Measurements from ENCODE around the gene NDUFA12.
A peak's percentile ranks its signal among the peaks of the same experiment; 100 is the strongest.

NDUFA12 gene

GRCh38 chr12:94952325-94952724 is 51.2 kb downstream of the NDUFA12 start:
- no peak overlapping the region for H3K4me3 ChIP-seq (replicated peaks; ENCODE audit: insufficient read depth, low read length)
- no peaks in the 10 kb centered on the region for H3K27me3 ChIP-seq (ENCODE audit: insufficient read depth, poor library complexity, severe bottlenecking)
- no peak overlapping the region for H3K27ac ChIP-seq (replicated peaks)
- no peak for DNase-seq (ENCODE audit: low read depth in 1 of 2, low spot score in 1 of 2)
- TF ChIP-seq SPI1 (IDR thresholded peaks at IDR 0.05; ENCODE audit: borderline replicate concordance, low read depth), result no peak
- TF ChIP-seq GABPA (IDR thresholded peaks at IDR 0.05; ENCODE audit: low read depth), result no peak
- TF ChIP-seq CTCF (IDR thresholded peaks at IDR 0.05; ENCODE audit: insufficient read depth, low read length), result no peak
- TF ChIP-seq POLR2AphosphoS5 (IDR thresholded peaks at IDR 0.05; ENCODE audit: low read depth), result no peak
- TF ChIP-seq, protein P1, sequence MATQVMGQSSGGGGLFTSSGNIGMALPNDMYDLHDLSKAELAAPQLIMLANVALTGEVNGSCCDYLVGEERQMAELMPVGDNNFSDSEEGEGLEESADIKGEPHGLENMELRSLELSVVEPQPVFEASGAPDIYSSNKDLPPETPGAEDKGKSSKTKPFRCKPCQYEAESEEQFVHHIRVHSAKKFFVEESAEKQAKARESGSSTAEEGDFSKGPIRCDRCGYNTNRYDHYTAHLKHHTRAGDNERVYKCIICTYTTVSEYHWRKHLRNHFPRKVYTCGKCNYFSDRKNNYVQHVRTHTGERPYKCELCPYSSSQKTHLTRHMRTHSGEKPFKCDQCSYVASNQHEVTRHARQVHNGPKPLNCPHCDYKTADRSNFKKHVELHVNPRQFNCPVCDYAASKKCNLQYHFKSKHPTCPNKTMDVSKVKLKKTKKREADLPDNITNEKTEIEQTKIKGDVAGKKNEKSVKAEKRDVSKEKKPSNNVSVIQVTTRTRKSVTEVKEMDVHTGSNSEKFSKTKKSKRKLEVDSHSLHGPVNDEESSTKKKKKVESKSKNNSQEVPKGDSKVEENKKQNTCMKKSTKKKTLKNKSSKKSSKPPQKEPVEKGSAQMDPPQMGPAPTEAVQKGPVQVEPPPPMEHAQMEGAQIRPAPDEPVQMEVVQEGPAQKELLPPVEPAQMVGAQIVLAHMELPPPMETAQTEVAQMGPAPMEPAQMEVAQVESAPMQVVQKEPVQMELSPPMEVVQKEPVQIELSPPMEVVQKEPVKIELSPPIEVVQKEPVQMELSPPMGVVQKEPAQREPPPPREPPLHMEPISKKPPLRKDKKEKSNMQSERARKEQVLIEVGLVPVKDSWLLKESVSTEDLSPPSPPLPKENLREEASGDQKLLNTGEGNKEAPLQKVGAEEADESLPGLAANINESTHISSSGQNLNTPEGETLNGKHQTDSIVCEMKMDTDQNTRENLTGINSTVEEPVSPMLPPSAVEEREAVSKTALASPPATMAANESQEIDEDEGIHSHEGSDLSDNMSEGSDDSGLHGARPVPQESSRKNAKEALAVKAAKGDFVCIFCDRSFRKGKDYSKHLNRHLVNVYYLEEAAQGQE (IDR thresholded peaks at IDR 0.05; ENCODE audit: insufficient replicate concordance, low read depth), result no peak

- Histone ChIP-seq H3K4me3 (replicated peaks; ENCODE audit: insufficient read depth, low read length) (no peak overlapping the region), H3K27me3 (ENCODE audit: insufficient read depth, poor library complexity, severe bottlenecking) (no peaks in the 10 kb centered on the region), H3K27ac (replicated peaks) (no peak overlapping the region)
- DNase-seq (ENCODE audit: low read depth in 1 of 2, low spot score in 1 of 2), result no peak
- TF ChIP-seq, protein P1 (IDR thresholded peaks at IDR 0.05; ENCODE audit: insufficient replicate concordance, low read depth), result no peak
- TF ChIP-seq GABPA (IDR thresholded peaks at IDR 0.05; ENCODE audit: low read depth) (no peak), SPI1 (IDR thresholded peaks at IDR 0.05; ENCODE audit: borderline replicate concordance, low read depth) (no peak), CTCF (IDR thresholded peaks at IDR 0.05; ENCODE audit: insufficient read depth, low read length) (no peak), POLR2AphosphoS5 (IDR thresholded peaks at IDR 0.05; ENCODE audit: low read depth) (no peak)
These were observed 52.2 kb downstream of the NDUFA12 start for GRCh38 chr12:94951071-94951934.

GRCh38 chr12:94948232-94948810 is 55.2 kb downstream of the NDUFA12 start:
- TF ChIP-seq SPI1 (IDR thresholded peaks at IDR 0.05; ENCODE audit: borderline replicate concordance, low read depth), result no peak
- H3K27ac ChIP-seq (replicated peaks), result no peak overlapping the region
- no peak for DNase-seq (ENCODE audit: low read depth in 1 of 2, low spot score in 1 of 2)

GRCh38 chr12:94942663-94943062 is 60.8 kb downstream of the NDUFA12 start:
- Histone ChIP-seq H3K27me3 (ENCODE audit: insufficient read depth, poor library complexity, severe bottlenecking) (no peaks in the 10 kb centered on the region), H3K27ac (replicated peaks) (no peak overlapping the region), H3K4me3 (replicated peaks; ENCODE audit: insufficient read depth, low read length) (no peak overlapping the region)
- peak in 1 of 2 experiments; percentile 62 for DNase-seq (ENCODE audit: low read depth in 1 of 2, low spot score in 1 of 2)
- TF ChIP-seq SPI1 (IDR thresholded peaks at IDR 0.05; ENCODE audit: borderline replicate concordance, low read depth), result 0 out of 2 replicates have a peak, but pooled peaks have one; percentile 4
- no peak for TF ChIP-seq POLR2AphosphoS5 (IDR thresholded peaks at IDR 0.05; ENCODE audit: low read depth)
- TF ChIP-seq, protein P1 (IDR thresholded peaks at IDR 0.05; ENCODE audit: insufficient replicate concordance, low read depth), result no peak
- no peak for TF ChIP-seq CTCF (IDR thresholded peaks at IDR 0.05; ENCODE audit: insufficient read depth, low read length)

More at GRCh38 chr12:94948232-94948810, 55.2 kb downstream of the NDUFA12 start:
- Histone ChIP-seq H3K4me3 (replicated peaks; ENCODE audit: insufficient read depth, low read length) (no peak overlapping the region), H3K27me3 (ENCODE audit: insufficient read depth, poor library complexity, severe bottlenecking) (no peaks in the 10 kb centered on the region)
